Measurements from ENCODE around the gene STK32C. TPM values are rescaled to one million over a fixed set of nuclear protein-coding genes. Genes with fewer than 3 reads are reported as not detected.

STK32C gene
- total and polyA plus RNA-seq, 2 of the 4 experiments (the other 2 are of a cell fraction) = 5.0 to 8.3 TPM

- Histone ChIP-seq H4K8ac (ENCODE audit: low read depth in 2 of 2, low read length in 2 of 2) (no peak overlapping the region), H3K14ac (replicated peaks; ENCODE audit: low read depth, low read length) (no peak overlapping the region), H3K18ac (ENCODE audit: low read depth, low read length) (no peak overlapping the region), H4K91ac (ENCODE audit: insufficient read depth, low read depth, low read length) (no peak overlapping the region), H3K56ac (ENCODE audit: extremely low read depth, insufficient read depth, low read length) (no peak overlapping the region), H3K4ac (ENCODE audit: low read depth, low read length) (no peak overlapping the region), H2BK20ac (ENCODE audit: low read depth, low read length) (no peak overlapping the region), H4K5ac (ENCODE audit: low read depth, low read length) (no peak overlapping the region), H3K4me3 (ENCODE audit: insufficient read depth, low read depth, low read length) (no peak overlapping the region), H3K36me3 (ENCODE audit: control insufficient read depth, insufficient read depth, low read length) (no peaks in the 10 kb centered on the region), H3K9ac (ENCODE audit: low read depth, low read length) (no peak overlapping the region), H3K79me1 (ENCODE audit: low read depth in 1 of 2, low read length in 2 of 2) (no peaks in the 10 kb centered on the region), H2BK15ac (ENCODE audit: low read depth, low read length) (no peak overlapping the region), H3K23ac (ENCODE audit: low read depth, low read length) (no peak overlapping the region), H2AK9ac (replicated peaks; ENCODE audit: low read depth, low read length, poor library complexity) (no peak overlapping the region), H4K20me1 (ENCODE audit: insufficient read depth, low read length) (no peaks in the 10 kb centered on the region), H2BK120ac (ENCODE audit: low read depth, low read length) (no peak overlapping the region), H3K9me1 (ENCODE audit: insufficient read depth, low read length) (no peaks in the 10 kb centered on the region), H3K4me1 (ENCODE audit: control insufficient read depth, insufficient read depth, low read length) (no peaks in the 10 kb centered on the region), H2AFZ (replicated peaks; ENCODE audit: low read length, poor library complexity) (no peak overlapping the region), H3K27ac (ENCODE audit: insufficient read depth, low read length) (no peak overlapping the region), H2AK5ac (ENCODE audit: low read depth, low read length) (no peak overlapping the region), H3K9me3 (ENCODE audit: control insufficient read depth, insufficient read depth, low read length) (no peaks in the 10 kb centered on the region), H2BK5ac (ENCODE audit: low read depth, low read length, poor library complexity, severe bottlenecking) (no peak overlapping the region), H3K27me3 (ENCODE audit: control insufficient read depth, insufficient read depth, low read length) (no peaks in the 10 kb centered on the region; the same call in 1 of the 2 replicates), H3K4me2 (ENCODE audit: low read depth, low read length) (no peak overlapping the region)
- DNase-seq = no peak
- intact Hi-C loops (cut with micrococcal nuclease) (no loop called here), dilution Hi-C loops (cut with HindIII; ENCODE audit: low sequenced_read_pairs, unreplicated experiment) (no loop called here), in situ Hi-C loops (cut with MboI; ENCODE audit: low sequenced_read_pairs) (no loop called here)
- CTCF ChIA-PET = no interaction called here
- no peak for ATAC-seq (ENCODE audit: low read depth)
- 20% methylated on average over 3 of the region's 12 CpGs; no CpG with 5 or more reads in 1 of the 2 experiments for WGBS, 2 experiments (ENCODE audit: extremely low coverage in 2 of 2, insufficient read length in 1 of 2)
- TF ChIP-seq MAZ (IDR thresholded peaks at IDR 0.05; ENCODE audit: borderline replicate concordance, low read depth, low read length) (no peak), RFX5 (IDR thresholded peaks at IDR 0.05; ENCODE audit: low read depth, low read length) (no peak), BHLHE40 (IDR thresholded peaks at IDR 0.05; ENCODE audit: low read depth, low read length) (no peak), RCOR1 (IDR thresholded peaks at IDR 0.05; ENCODE audit: insufficient replicate concordance, low read length) (no peak), POLR2A (IDR thresholded peaks at IDR 0.05; ENCODE audit: low read depth, low read length) (no peak), CHD1 (IDR thresholded peaks at IDR 0.05; ENCODE audit: low read depth, low read length) (no peak), MAFK (IDR thresholded peaks at IDR 0.05; ENCODE audit: low read depth, low read length) (no peak), NFE2L2 (IDR thresholded peaks at IDR 0.05; ENCODE audit: low read depth, low read length) (no peak), MXI1 (IDR thresholded peaks at IDR 0.05; ENCODE audit: borderline replicate concordance, low read depth, low read length) (no peak), CTCF (conservative IDR thresholded peaks at IDR 0.05; ENCODE audit: low read depth, low read length) (no peak), CEBPB (IDR thresholded peaks at IDR 0.05; ENCODE audit: low read depth, low read length) (no peak), USF2 (IDR thresholded peaks at IDR 0.05; ENCODE audit: low read depth, low read length) (no peak), SMC3 (IDR thresholded peaks at IDR 0.05; ENCODE audit: low read depth, low read length) (no peak)
- POLR2A ChIA-PET (ENCODE audit: unreplicated experiment) = no interaction called here
- BruUV-seq (replicated peaks) = no TSS peak
These were observed 145.7 kb downstream of the STK32C start for GRCh38 chr10:132162021-132162531.
